Measurements from ENCODE around the gene UGT1A5. TPM values are rescaled to one million over a fixed set of nuclear protein-coding genes. Genes with fewer than 3 reads are reported as not detected.
"Not testable (repeated sequence)": the region's sequence is repeated elsewhere in the genome, so short reads cannot be mapped to it uniquely, and the experiment has no call there.

UGT1A5 gene
- total RNA-seq, 1 donor from 2014 or later = not detected

GRCh38 chr2:233693963-233694362, 18.7 kb upstream of the UGT1A5 start:
- intact Hi-C loops (cut with micrococcal nuclease) = no loop called here

- intact Hi-C loops (cut with micrococcal nuclease) = no loop called here
These were observed 14.0 kb upstream of the UGT1A5 start for GRCh38 chr2:233698740-233699139.

- intact Hi-C loops (cut with micrococcal nuclease) = no loop called here
These were observed 13.2 kb upstream of the UGT1A5 start for GRCh38 chr2:233699424-233700027.

- intact Hi-C loops (cut with micrococcal nuclease) = no loop called here
These were observed 12.6 kb upstream of the UGT1A5 start for GRCh38 chr2:233700028-233700635.

GRCh38 chr2:233700842-233701241, 11.9 kb upstream of the UGT1A5 start:
- intact Hi-C loops (cut with micrococcal nuclease) = not testable (repeated sequence)

- intact Hi-C loops (cut with micrococcal nuclease) = no loop called here
These were observed 10.5 kb upstream of the UGT1A5 start for GRCh38 chr2:233702238-233702637.

- intact Hi-C loops (cut with micrococcal nuclease) = no loop called here
These were observed 6.7 kb upstream of the UGT1A5 start for GRCh38 chr2:233705911-233706506.

GRCh38 chr2:233706720-233707119, 6.0 kb upstream of the UGT1A5 start:
- intact Hi-C loops (cut with micrococcal nuclease) = no loop called here

- intact Hi-C loops (cut with micrococcal nuclease) = no loop called here
These were observed 4.6 kb upstream of the UGT1A5 start for GRCh38 chr2:233707940-233708644.

GRCh38 chr2:233708942-233709341, 3.8 kb upstream of the UGT1A5 start:
- intact Hi-C loops (cut with micrococcal nuclease) = no loop called here

GRCh38 chr2:233711312-233712008, 1.2 kb upstream of the UGT1A5 start:
- intact Hi-C loops (cut with micrococcal nuclease) = loop anchor here (1.0 to 2.0 kb wide), 2 partner anchors 269 to 307 kb away; no protein-coding TSS in a partner anchor

GRCh38 chr2:233713262-233713615, 532 bp downstream of the UGT1A5 start:
- intact Hi-C loops (cut with micrococcal nuclease) = no loop called here

GRCh38 chr2:233714121-233714520, 1.4 kb downstream of the UGT1A5 start:
- intact Hi-C loops (cut with micrococcal nuclease) = no loop called here

GRCh38 chr2:233718552-233718951, 5.8 kb downstream of the UGT1A5 start, which contains the start of gene UGT1A4:
Gene UGT1A4 (plus strand): TSS chr2:233718736. CDS start chr2:233718821, 85 bp downstream.
- intact Hi-C loops (cut with micrococcal nuclease) = no loop called here

GRCh38 chr2:233728723-233729301, 16.1 kb downstream of the UGT1A5 start, which contains the start of gene UGT1A3:
Gene UGT1A3 (plus strand): TSS chr2:233729042. CDS start chr2:233729127, 85 bp downstream.
- intact Hi-C loops (cut with micrococcal nuclease) = no loop called here

- intact Hi-C loops (cut with micrococcal nuclease) = not testable (repeated sequence)
These were observed 24.4 kb downstream of the UGT1A5 start for GRCh38 chr2:233736868-233737653.

- intact Hi-C loops (cut with micrococcal nuclease) = no loop called here
These were observed 28.2 kb downstream of the UGT1A5 start for GRCh38 chr2:233740870-233741269.

GRCh38 chr2:233743464-233744259, 31.0 kb downstream of the UGT1A5 start:
- intact Hi-C loops (cut with micrococcal nuclease) = no loop called here

GRCh38 chr2:233745073-233745755, 32.5 kb downstream of the UGT1A5 start:
- intact Hi-C loops (cut with micrococcal nuclease) = no loop called here

Measured in T-helper 1 cell treated with Interleukin-12 subunit alpha and Interleukin-12 subunit beta and Interleukin-4 antibody, amounts not matched to agents 30 ng/mL and 1 ng/mL, for 36 hours (primary cell).